Epithelial cell of esophagus (primary cell): ENCODE measurements around the gene NRSN2.
"Not testable (repeated sequence)": the region's sequence is repeated elsewhere in the genome, so short reads cannot be mapped to it uniquely, and the experiment has no call there.

ENCODE experiments used
- DNase-seq: peaks from one replicate; pipeline ENCODE4 v3.0.0; 2010; ENCODE audit warnings: low read depth
- H3K4me3 ChIP-seq: 2 replicates; pipeline ENCODE4 v1.5.1; 2011; ENCODE audit warnings: mild to moderate bottlenecking, low read length, control low read depth
- TF ChIP-seq, protein P1 (sequence below): IDR thresholded peaks from 2 replicates; pipeline ENCODE4 v1.5.1; 2011; ENCODE audit warnings: low read depth, mild to moderate bottlenecking, low read length, control low read depth, inconsistent platforms; ENCODE audit not compliant: insufficient read depth; ENCODE audit errors: missing control alignments

The NRSN2 gene

DNA sequence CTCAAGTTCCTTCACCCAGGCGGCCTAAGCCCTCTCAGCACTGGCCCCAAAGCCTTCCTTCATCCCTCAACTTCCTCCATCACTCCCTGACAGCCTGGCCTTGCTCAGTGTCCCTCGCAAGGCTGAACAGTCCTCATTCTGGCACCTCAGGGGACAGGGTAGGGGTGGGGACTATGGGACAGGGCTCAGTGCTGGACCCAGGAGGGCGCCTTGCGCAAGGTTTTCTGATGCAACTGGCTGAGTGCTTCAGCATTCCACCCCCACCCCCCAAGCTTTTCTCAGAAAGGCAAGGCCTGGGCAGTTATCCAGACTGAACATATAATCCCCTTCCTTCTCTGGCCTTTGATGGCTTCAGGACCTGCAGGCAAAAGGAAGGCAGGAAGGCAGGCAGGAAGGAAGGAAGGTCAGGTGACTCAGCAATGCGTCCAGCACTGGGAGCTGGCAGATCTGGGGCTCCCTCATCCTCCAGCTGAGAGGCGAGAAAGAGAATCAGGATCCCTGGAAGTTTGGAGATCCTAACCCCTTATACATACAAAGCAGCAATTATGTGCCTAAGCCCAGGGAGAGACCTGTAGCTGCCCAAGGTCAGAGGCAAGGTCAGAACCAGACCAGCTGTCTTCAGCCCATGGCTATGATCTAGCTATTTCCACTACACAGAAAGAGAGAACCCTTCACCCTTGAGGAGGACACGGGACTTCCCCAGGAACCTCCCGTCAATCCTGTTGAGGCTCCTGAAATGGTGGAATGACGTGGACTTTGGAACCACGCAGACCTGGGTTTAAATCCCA is 25.0 kb downstream of the NRSN2 start:
- TF ChIP-seq, protein P1, sequence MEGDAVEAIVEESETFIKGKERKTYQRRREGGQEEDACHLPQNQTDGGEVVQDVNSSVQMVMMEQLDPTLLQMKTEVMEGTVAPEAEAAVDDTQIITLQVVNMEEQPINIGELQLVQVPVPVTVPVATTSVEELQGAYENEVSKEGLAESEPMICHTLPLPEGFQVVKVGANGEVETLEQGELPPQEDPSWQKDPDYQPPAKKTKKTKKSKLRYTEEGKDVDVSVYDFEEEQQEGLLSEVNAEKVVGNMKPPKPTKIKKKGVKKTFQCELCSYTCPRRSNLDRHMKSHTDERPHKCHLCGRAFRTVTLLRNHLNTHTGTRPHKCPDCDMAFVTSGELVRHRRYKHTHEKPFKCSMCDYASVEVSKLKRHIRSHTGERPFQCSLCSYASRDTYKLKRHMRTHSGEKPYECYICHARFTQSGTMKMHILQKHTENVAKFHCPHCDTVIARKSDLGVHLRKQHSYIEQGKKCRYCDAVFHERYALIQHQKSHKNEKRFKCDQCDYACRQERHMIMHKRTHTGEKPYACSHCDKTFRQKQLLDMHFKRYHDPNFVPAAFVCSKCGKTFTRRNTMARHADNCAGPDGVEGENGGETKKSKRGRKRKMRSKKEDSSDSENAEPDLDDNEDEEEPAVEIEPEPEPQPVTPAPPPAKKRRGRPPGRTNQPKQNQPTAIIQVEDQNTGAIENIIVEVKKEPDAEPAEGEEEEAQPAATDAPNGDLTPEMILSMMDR: no peak
- no peak overlapping the region for H3K4me3 ChIP-seq
- DNase-seq: peak; percentile 80

DNA sequence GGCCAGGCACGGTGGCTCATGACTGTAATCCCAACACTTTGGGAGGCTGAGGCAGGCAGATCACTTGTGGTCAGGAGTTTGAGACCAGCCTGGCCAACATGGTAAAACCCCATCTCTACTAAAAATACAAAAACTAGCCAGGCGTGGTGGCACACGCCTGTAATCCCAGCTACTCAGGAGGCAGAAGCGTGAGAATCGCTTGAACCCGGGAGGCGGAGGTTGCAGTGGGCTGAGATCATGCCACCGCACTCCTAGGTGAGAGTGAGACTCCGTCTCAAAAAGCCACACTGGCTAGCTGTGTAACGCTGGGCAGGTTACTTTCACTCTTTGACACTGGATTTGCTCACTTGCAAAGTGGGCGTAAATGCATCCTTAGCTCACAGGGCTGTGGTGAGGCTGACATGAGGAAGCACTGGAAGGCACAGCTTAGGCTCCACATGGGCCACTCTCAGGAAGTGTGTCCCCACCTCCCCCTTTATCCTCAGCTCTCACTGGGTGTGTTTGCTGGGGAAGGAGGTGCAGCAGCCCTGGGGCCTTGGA is 25.7 kb downstream of the NRSN2 start:
- H3K4me3 ChIP-seq, DNase-seq: not testable (repeated sequence)

DNA sequence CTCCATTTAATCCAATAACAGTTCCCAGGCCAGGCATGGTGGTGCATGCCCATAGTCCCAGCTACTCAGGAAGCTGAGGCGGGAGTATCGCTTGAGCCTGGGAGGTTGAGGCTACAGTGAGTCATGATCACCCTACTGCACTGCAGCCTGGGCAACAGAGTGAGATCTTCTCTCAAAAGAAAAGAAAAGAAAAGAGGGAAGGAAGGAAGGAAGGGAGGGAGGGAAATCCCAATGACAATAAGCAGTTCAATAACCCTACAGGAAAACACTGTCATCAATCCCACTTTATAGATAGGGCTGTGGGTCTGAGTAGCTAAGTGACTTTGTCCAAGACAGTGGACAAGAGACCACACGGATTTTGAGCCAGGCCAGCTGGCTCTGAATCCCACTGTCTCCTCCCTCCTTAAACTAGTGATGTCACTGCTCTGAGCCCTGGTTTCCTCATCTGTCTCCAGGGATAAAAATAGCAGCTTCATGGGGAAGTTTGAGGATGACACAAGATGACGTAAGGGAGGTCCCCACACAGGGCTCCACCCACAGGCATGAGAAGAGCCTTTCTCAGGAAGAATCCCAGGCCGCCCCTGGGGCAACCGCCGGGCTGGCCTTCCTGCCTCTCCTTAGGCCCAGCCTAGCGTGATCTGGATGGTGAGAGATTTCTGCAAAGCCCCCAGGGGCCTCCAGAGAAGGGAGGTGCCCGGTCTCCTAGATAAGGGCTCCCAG is 26.4 kb downstream of the NRSN2 start:
- TF ChIP-seq, protein P1: no peak

DNA sequence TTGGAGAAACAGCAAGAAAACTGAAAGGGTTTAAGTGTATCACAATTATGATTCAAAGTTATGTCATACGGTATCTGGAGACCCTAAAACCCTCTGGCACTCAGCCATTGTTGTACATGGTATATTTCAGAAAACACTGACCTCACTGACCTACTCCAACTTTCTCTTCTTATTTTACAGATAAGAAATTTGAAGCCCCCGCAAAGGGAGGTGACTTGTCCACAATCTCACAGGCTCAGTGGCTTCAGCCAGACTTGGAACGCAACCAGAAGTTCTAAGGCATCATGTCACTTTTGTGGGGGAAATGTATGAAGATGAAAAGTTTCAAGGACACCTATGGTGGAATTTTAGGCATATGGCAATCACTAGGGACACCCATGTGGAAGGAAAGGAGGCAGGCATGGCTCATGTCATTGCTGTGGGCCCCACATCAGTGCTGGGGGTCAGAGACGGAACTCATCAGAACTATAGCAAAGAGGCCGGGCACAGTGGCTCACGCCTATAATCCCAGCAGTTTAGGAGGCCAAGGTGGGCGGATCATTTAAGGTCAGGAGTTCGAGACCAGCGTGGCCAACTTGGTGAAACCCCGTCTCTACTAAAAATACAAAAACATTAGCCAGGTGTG is 28.5 kb downstream of the NRSN2 start:
- TF ChIP-seq, protein P1: no peak
- DNase-seq: no peak

More for the DNA sequence above, 26.4 kb downstream of the NRSN2 start:
- DNase-seq: peak; percentile 89
- H3K4me3 ChIP-seq: no peak overlapping the region

DNA sequence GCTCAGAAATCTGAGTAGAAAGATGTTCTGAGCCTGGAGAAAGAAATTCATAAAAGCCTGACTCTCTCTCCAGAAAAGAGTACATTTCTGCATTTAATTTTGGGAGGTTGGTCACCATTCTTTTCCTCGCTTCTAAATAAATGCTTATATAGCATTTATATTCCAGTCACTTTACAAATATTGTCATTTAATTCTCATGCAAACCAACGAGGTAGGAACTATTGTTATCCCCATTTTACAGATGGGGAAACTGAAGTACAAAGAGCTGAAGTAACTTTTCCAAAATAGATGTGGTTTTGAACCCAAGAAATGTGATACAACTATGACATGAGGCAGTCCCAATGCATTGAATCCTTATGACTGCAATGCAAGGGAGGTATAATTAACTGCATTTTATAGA is 29.2 kb downstream of the NRSN2 start:
- no peak for DNase-seq

More for the DNA sequence above, 28.5 kb downstream of the NRSN2 start:
- H3K4me3 ChIP-seq: no peak overlapping the region

DNA sequence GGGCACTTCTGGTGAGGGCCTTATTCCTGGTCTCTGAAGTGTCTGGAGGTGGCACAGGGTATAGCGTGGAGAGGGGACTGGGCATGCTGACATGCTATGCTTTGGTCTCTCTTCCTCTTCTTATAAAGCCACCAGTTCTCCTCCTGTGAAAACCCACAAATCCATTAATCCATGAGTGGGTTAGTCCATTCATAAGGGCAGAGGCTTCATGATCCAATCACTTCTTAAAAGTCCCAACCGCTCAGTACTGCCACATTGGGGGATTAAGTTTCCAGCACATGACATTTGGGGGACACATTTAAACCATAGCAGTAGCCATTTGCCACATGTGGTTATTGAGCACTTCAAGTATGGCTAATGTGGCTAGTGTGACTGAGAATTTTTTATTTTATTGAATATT is 29.8 kb downstream of the NRSN2 start:
- no peak for DNase-seq
- H3K4me3 ChIP-seq: no peak overlapping the region
- TF ChIP-seq, protein P1: no peak

More for the DNA sequence above, 29.2 kb downstream of the NRSN2 start:
- no peak overlapping the region for H3K4me3 ChIP-seq
- TF ChIP-seq, protein P1: no peak

DNA sequence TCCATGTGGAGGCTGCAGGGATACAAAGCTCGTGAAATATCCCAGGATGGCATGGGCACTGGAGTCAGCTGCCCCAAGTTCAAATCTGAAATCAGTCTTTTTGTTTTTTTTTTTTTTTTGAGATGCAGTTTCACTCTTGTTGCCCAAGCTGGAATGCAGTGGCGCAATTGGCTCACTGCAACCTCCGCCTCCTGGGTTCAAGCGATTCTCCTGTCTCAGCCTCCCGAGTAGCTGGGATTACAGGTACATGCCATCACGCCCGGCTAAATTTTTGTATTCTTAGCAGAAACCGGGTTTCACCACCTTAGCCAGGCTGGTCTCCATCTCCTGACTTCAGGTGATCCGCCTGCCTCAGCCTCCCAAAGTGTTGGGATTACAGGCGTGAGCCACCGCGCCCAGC is 30.7 kb downstream of the NRSN2 start:
- DNase-seq, H3K4me3 ChIP-seq: not testable (repeated sequence)

DNA sequence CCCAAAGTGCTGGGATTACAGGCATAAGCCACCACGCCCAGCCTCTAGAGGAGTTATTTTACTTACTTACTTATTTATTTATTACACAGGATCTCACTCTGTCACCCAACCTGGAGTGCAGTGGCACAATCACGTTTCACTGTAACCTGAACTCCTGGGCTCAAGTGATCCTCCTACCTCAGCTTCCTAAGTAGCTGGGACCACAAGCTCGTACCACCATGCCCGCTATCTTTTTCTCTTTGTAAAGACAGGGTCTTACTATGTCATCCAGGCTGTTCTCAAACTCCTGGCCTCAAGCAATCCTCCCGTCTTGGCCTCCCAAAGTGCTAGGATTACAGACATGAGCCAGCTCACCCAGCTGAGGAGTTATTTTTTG is 32.0 kb downstream of the NRSN2 start:
- DNase-seq: no peak
- H3K4me3 ChIP-seq: no peak overlapping the region
- TF ChIP-seq, protein P1: no peak
